HG02763 (cell line): ENCODE data around the gene MAP7D3.
"Not testable (repeated sequence)": the region's sequence is repeated elsewhere in the genome, so short reads cannot be mapped to it uniquely, and the experiment has no call there.

Experiments used
- ATAC-seq: cut with Tn5 transposase; IDR thresholded peaks from one replicate; pipeline ENCODE4 v1.9.1; 2021; ENCODE audit warnings: mild to moderate bottlenecking, moderate library complexity; ENCODE audit not compliant: unreplicated experiment

Gene MAP7D3

DNA sequence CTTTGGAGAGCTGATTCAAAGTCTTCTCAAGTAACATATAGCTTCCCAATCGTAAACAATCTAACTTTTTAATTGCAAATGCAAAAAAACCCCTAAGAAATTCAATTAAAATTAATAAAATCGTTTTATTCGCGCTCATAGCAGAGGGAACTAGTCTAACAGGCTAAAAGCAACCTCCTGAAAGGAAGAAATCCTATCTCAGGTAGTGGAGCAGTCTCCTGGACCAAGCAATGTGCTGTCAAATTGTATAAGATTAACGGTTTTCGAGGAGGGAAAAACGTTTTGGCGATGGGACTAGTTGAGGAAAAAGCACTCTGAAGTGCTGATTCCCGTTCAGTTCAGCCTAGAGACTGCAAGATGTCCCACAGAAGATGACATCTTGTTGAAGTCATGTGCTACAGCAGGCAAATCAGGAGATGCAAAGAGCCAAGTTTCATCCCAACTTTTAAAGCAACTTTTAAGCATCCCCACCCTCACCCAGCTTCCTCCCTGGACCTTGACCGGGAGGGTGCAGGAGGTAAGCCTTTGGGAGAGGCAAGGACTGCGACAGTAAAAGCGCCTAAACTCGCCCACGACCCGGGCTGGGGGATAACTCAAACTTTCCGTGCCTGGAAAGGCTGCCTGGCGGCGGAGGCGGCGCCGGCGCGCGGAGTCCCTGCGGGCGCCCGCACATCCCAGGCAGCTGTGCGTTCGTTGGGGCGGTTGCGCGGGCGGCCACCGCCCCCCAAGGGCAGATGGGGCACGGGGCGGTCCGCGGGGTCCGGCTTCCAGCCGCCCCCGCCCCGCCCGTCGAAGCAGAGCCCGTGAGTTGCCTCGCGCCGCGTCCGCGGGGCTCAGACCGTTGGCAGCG lies 784 bp downstream of the MAP7D3 start:
- peak; percentile 31 for ATAC-seq

DNA sequence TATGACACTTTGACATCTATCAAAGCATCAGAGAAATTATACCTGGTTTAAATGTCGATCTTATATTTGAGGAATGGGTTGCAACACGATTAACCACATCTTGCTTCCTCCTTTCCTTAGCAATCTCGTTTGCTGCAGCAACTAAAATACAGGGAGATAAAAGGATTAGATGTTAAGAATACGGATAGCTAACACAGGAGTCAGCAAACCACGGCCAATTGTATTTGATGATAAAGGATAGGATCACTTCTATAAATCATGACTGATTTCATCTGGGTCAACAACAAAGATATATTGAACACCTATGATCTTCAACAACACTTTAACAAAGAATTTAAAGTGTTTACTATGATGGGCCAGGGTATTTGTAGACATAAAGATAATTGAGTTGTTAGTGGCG lies 5.0 kb downstream of the MAP7D3 start:
- ATAC-seq, result no peak

DNA sequence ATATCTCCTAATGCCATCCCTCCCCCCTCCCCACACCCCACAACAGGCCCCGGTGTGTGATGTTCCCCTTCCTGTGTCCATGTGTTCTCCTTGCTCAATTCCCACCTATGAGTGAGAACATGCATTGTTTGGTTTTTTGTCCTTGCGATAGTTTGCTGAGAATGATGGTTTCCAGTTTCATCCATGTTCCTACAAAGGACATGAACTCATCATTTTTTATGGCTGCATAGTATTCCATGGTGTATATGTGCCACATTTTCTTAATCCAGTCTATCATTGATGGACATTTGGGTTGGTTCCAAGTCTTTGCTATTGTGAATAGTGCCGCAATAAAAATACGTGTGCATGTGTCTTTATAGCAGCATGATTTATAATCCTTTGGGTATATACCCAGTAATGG lies 13.4 kb downstream of the MAP7D3 start:
- ATAC-seq, result not testable (repeated sequence)

DNA sequence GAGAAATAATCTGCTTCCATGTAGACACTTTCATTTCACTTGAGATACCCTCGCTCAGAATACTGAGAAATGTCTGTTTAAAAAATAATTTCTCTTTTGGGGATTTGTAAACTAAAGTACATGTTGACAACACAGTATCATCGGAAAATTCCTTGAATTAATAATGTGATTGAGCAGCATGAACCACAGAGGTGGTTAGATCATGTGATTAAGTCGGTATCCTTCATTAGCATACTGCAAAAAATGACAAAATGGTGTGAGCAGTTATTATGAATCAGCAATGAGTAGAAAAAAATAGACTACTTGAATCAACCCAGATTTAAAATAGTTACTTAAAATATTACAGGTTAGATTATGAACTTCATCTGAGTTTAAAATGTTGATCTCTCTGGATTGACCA lies 14.1 kb downstream of the MAP7D3 start:
- no peak for ATAC-seq

DNA sequence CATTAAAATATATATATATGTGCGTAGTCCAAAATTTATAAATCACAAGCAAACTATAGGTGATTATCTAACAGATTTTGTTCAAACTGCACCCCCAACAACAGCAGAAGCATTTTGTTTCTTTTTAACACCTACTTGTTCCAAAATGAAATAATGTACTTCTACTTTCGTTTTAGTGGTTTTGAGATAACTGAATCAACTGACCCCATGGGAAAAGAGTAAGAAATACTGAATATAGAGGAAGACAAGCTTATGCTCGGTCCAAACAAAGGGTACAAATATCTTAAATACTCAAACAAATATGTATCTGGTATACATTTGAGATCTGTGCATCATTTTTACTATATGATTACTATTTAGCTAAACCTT lies 22.4 kb downstream of the MAP7D3 start:
- no peak for ATAC-seq

DNA sequence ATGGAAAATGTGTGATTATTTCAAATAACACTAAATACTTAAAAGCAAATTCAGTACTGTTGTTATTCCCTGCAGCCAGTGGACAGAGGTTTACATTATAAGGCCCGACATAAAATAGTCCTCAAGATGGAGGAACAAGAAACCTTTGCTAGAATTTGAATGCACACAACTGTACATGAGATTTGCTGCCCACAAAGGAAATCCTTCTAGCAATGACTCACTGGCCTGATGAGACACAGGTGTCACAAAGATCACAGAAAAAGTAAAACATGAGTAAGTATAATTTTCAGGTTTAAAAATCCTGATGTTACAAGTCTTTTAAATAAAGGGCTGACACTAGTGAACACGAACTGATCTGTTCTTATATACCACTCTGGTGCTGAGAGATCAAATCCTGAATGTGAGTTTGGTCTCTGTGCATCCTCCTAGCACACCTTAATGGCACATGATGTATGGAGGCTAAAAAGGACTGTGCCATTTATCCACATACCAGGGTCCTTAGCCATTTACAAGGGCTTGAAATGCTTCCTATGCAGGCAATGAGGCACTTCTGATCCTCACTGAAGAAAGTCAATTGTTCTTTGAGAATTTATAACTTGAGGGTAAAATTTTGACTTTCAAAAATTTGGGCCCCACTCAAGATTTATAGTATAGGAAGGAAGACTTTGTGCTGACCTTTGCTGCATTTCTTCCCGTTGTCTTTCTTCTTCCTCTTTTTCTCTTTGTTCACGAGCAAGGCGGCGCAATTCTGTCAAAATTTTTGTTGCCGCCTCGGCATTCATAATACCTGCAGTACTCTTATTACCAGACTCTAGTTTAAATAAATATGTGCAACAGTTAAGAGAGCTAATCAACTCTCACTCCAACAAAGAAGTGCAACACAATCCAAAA lies 23.0 kb downstream of the MAP7D3 start:
- ATAC-seq, result peak; percentile 50

DNA sequence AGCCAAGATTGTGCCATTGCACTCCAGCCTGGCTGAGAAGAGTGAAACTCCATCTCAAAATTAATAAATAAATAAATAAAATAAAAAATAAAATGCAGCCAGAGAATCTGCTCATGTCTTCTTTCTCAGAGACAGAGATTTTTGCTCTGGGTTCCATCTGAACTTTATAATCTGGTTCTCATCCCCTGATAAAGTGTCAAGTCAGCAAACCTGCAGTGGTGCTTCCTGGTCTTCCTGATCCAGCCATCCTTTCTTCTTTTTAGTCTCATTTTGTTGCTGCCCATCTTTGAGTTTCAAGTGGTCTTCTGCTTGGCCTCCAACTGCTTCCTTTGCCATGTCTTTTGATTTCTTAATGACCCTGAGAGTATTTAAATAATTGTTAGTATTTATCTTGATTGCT lies 24.1 kb downstream of the MAP7D3 start:
- ATAC-seq, result no peak

DNA sequence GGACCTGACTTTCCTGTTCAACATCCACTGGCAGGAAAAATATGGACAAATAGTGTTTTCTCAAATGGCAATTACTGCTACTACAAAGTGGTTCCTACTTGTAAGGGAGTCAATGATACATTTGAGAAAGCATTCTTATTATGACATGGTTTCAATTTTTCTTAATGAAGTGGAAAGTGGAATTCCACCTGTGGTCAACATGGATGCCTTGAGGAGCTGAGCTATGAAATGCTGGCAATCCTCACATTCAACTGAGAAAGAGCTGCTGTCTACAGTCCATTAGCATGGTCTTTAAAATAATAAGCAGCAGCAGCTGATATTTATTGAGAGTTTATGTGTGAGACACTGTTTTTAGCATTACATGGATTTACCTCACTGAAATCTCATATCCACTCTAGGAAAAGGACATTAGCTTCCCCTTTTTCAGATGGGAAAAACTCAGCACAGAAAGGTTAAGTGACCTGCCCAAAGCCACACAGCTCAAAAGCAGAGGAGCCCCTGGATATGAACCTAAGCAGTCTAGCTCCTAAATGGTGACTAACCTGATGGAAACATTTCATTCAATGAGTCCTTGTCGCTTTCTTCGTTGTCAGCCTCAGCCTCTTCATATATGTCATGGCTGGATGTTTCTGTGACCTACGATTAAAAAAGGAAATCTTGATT lies 29.2 kb downstream of the MAP7D3 start:
- no peak for ATAC-seq

DNA sequence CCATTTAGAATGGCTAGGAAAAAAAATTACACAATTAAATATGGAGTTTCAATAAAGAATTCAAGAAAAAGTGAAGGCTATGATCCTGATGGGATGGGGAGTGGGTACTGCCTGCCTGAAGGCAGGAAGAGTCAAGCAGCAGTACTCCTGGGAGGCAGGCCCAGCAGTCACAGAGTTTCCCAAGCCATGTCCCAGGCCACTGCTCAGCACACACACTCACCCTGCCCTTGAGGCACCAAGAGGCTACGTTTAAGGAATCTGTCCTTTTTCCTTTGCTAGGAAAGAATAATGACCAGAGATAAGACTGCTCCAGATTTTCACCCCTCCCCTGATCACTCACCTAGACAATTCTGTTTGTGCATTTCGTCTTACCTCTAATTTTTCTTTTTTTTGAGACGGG lies 30.2 kb downstream of the MAP7D3 start:
- no peak for ATAC-seq

DNA sequence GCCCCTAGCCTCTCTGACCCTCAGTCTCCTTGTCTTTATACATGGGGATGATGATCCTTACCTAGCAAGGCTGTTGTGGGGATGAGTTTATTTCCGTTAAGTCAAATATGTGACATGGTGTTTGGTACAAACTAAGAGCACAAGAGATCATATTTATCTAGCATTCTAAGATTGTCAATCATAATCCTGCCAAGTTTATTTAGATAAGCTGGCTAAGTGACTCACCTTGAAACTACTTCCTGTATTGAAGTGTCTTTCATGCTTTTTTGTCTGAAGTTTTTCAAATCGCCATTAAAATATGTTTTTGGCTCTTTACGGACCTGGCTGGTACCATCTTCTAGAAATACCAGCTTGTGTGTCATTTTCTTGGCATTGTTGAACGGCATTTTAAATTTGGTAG lies 30.7 kb downstream of the MAP7D3 start:
- no peak for ATAC-seq

DNA sequence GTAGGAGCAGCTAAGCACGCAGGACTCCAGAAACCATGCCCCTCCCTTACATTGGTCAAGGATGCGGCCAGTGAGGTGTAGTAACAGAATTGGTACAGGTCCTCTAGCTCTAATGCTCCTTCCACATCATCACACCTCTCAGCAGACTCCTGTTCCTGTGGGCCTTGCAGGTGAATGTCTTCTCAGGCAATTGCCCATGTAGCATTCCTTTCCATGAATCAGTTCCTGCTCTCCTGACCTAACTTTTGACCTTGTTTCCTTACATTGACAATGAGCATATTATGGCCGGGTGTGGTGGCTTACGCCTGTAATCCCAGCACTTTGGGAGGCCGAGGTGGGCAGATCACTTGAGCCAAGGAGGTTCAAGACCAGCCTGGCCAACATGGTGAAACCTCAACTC lies 31.3 kb downstream of the MAP7D3 start:
- no peak for ATAC-seq

DNA sequence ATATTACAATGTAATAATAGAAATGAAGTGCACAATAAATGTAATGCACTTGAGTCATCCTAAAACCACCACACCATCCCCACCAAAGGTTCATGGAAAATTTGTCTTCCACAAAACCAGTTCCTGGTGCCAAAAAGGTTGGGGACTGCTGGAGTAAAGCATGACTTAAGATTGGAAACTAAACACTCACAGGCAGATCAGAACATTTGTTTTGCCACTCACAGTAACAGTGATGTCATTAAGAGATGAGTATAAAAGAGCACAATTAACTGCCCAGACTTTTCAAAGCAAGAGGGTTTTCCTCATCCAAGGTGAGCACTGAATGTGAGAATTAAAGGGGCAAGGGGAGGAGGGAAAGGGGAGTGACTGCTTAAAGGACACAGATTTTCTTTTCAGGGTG lies 35.6 kb downstream of the MAP7D3 start:
- ATAC-seq, result no peak

DNA sequence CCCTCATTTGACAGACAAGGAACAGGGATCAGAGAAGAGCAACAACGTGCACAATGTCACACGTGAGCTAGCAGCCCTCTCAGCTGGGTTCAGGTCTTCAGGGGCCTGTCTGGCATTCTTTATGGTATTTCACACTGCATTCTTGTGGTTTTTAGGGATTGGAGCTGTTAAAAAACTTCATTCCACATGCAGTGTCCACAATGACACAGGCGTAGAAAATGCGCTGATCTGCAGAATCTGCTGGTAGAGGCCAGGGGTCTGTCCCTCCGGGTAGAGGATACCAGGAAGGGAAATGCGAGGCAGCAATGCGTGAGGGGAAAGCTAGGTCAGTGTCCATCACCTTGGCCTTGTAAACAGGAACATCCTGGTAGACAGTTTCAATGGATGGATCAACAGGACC lies 36.6 kb downstream of the MAP7D3 start:
- ATAC-seq, result no peak

DNA sequence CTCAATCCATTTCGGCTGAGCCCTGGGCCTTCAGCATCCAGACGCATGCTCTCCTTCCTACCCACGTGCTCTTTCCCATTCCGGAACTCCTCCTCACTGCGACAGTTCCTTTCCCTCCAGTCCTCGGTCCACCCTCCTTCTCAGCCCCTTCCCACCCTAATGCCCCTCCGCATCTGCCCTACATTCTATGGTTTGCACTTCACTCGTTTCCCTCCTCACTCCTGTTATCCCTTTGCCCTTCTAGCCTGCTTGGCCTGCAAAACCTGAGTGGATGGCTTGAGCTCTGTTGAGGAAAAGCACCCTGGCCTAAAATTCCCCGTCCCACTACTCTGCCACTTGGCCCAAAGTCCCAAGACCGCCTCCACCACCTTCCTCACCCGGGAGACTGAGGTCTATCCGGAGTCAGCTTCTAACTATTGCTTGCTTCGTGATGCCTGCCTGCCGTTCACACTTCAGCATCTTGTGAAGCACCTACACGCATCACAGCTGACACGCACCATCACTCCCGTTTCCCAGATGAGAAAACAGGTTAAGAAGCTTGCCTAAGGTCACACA lies 38.6 kb downstream of the MAP7D3 start:
- ATAC-seq, result no peak

DNA sequence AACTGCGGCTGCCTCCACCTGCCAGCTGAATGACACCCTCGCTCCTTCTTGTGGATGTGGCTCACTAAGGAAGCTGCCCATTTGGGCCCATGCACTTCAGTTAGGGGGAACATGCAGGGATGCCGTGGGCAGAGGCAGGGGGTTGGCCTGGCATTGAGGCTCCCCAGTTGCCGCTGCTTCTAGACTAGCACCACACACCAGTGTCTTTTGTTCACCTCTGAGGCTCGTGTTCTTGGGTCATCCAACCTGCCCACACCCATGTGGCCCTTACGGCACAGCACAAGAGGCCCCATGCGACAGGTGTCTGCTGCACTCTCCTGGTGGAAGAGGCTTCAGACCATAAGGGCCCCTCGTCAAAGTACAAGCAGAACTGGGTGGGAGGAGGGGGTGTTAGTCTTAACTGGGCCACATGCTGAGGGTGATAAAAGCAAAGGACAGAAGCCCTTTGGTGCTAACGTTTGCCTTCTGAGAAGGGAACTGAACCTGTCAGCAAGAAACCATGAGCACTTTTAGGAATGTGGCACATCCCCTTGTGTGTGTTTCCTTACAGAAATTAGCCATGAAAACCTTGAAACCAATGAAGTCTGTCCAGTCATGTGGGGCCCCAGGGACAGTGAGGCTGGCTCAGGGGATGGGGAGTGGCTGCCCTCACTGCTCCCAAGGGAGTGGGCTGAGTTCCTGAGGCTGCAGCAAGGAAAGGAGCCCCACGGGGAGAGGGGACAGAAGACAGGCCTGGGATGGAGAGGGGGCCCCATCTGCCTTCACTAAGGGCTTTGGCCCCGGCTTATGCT lies 39.2 kb downstream of the MAP7D3 start:
- ATAC-seq, result no peak

DNA sequence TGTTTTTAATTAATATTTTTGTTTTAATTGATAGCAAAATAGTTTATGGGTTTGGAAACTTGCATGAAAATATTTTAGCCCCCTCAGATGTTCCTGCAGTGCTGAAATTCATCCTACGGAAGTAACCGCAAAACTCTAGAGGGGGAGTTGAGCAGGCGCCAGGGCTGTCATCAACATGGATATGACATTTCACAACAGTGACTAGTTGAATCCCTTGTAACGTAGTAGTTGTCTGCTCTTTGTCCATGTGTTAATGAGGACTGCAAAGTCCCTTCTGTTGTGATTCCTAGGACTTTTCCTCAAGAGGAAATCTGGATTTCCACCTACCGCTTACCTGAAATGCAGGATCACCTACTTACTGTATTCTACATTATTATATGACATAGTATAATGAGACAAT lies 40.4 kb downstream of the MAP7D3 start:
- no peak for ATAC-seq

DNA sequence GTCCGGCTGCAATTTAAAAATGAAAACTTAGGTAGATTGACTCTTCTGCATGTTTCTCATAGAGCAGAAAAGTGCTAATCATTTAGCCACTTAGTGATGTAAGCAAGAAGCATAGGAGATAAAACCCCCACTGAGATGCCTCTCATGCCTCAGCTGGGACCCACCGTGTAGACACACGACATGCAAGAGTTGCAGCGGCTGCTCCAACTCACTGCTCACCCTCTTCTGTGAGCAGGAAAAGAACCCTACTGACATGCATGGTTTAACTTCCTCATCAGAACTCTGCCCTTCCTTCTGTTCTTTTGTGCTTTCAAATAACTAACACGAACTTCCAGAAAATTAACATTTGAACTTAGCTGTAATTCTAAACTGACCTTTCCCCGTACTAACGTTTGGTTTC lies 41.0 kb downstream of the MAP7D3 start:
- ATAC-seq, result no peak

DNA sequence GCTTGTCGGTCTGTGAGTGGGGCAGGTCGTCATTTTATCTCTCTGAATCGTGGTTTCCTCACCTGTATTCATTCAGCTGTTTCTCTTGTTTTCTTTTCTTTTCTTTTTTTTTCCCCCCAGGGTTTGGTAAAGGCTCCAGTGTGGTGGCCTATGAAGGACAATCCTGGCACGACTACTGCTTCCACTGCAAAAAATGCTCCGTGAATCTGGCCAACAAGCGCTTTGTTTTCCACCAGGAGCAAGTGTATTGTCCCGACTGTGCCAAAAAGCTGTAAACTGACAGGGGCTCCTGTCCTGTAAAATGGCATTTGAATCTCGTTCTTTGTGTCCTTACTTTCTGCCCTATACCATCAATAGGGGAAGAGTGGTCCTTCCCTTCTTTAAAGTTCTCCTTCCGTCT lies 41.4 kb downstream of the MAP7D3 start:
- no peak for ATAC-seq

DNA sequence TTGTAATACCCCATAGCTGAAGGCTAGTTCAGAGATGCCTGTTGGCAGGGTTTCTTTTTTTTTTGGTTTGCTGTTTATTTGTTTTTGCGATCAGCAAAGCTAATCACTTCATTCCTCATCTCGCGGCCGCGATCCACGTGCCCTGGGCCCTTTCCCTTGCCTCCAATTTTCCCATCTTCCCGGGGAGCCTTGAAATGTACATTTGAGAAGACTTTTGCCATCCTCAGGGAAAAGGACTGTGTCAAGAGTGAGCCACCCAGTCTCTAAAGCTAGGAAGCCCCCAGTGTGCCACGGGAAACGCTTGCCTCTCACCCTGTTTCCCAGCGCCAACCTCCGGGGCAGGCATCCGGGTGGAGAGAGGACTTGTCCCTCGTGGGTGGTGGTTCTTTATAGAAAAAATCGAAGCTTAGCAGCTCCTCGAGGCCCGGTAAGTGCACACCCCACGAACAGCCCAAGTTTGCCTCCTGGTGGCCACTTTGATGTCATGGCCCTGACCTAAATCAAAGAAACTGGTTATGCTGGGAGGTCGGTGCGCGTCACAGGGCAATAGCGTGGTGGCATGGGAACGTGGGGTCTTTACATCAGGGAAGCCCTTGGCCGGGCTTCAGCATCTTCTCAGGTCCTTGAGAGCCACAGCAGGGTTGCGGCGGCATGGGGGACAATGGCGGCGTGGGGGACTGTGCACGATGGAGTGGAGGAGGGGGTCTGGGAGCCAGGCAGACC lies 42.0 kb downstream of the MAP7D3 start:
- ATAC-seq, result no peak

DNA sequence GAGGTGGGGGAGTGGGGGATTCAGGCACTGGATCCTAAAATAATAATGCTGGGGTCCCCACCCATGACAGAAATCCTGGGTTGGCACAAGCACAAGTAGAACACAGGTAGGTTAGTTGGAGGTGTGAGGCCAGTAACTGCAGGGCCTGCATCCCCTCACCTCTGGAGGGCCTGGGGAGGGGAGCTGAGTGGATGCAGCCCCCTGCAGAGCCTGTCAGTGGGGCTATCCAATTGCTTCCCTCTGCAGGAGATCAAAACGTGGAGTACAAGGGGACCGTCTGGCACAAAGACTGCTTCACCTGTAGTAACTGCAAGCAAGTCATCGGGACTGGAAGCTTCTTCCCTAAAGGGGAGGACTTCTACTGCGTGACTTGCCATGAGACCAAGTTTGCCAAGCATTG lies 43.7 kb downstream of the MAP7D3 start:
- ATAC-seq, result no peak
